Brain microvascular endothelial cell (primary cell): ENCODE results near the gene MRPL19.

Source experiments
- DNase-seq: peaks from one replicate; pipeline ENCODE4 v3.0.0-alpha.2; 2020
- H3K27ac ChIP-seq: fragments of 250-450 bp; sonication (Bioruptor Pico); 2 replicates; pipeline ENCODE4 v1.5.1; 2020; ENCODE audit warnings: mild to moderate bottlenecking, moderate library complexity
- H3K27me3 ChIP-seq: fragments of 250-450 bp; sonication (Bioruptor Pico); replicated peaks from 2 replicates; pipeline ENCODE4 v1.5.1; 2020; ENCODE audit warnings: mild to moderate bottlenecking
- H3K36me3 ChIP-seq: fragments of 250-450 bp; sonication (Bioruptor Pico); replicated peaks from 2 replicates; pipeline ENCODE4 v1.5.1; 2020; ENCODE audit warnings: mild to moderate bottlenecking
- H3K4me3 ChIP-seq: 2 replicates; pipeline ENCODE4 v1.5.1; 2011; ENCODE audit warnings: low read depth, mild to moderate bottlenecking, control low read depth, low read length, moderate library complexity
- CTCF ChIP-seq: IDR thresholded peaks from 2 replicates; pipeline ENCODE4 v1.5.1; 2011; ENCODE audit warnings: low read depth, mild to moderate bottlenecking, moderate library complexity, low read length, control low read depth, inconsistent platforms; ENCODE audit errors: missing control alignments
- in situ Hi-C: cut with HindIII; loops from 2 replicates; pipeline ENCODE4 v1.10.0; 2017; ENCODE audit warnings: low sequenced_read_pairs, low pct_ligation_motif_present

MRPL19 gene

GRCh38 chr2:75616933-75617332, 29.6 kb upstream of the MRPL19 start:
- TF ChIP-seq CTCF: no peak
- Histone ChIP-seq H3K27ac (no peak overlapping the region), H3K4me3 (no peak overlapping the region), H3K36me3 (no peaks in the 10 kb centered on the region), H3K27me3 (no peaks in the 10 kb centered on the region)
- no peak for DNase-seq
- in situ Hi-C loops: loop anchor here (25.0 kb wide), 1 partner anchor 155 kb away; no protein-coding TSS in a partner anchor

GRCh38 chr2:75619956-75620740, 26.4 kb upstream of the MRPL19 start:
- no peaks in the 10 kb centered on the region for H3K36me3 ChIP-seq
- no peak for TF ChIP-seq CTCF
- H3K27me3 ChIP-seq: no peaks in the 10 kb centered on the region
- in situ Hi-C loops: loop anchor here (25.0 kb wide), 1 partner anchor 158 kb away; no protein-coding TSS in a partner anchor
- H3K27ac ChIP-seq: no peak overlapping the region
- DNase-seq: no peak
- H3K4me3 ChIP-seq: no peak overlapping the region

- in situ Hi-C loops: loop anchor here (25.0 kb wide), 1 partner anchor 159 kb away; no protein-coding TSS in a partner anchor
- Histone ChIP-seq H3K27ac (no peak overlapping the region), H3K36me3 (no peaks in the 10 kb centered on the region), H3K27me3 (no peaks in the 10 kb centered on the region), H3K4me3 (no peak overlapping the region)
- DNase-seq: no peak
- no peak for TF ChIP-seq CTCF
Measured at GRCh38 chr2:75621228-75621627, 25.4 kb upstream of the MRPL19 start.

- Histone ChIP-seq H3K36me3 (no peaks in the 10 kb centered on the region), H3K27ac (no peak overlapping the region), H3K4me3 (no peak overlapping the region), H3K27me3 (no peaks in the 10 kb centered on the region)
- in situ Hi-C loops: loop anchor here (25.0 kb wide), 1 partner anchor 160 kb away; no protein-coding TSS in a partner anchor
- no peak for TF ChIP-seq CTCF
- DNase-seq: no peak
Measured at GRCh38 chr2:75622500-75622899, 24.1 kb upstream of the MRPL19 start.

- TF ChIP-seq CTCF: no peak
- H3K27ac ChIP-seq: no peak overlapping the region
- in situ Hi-C loops: loop anchor here (25.0 kb wide), 1 partner anchor 161 kb away; no protein-coding TSS in a partner anchor
- H3K4me3 ChIP-seq: no peak overlapping the region
- no peaks in the 10 kb centered on the region for H3K36me3 ChIP-seq
- no peaks in the 10 kb centered on the region for H3K27me3 ChIP-seq
- DNase-seq: no peak
Measured at GRCh38 chr2:75622929-75623328, 23.7 kb upstream of the MRPL19 start.
